ENCODE measurements around the gene SLAMF1.
A peak's percentile ranks its signal among the peaks of the same experiment; 100 is the strongest.

The SLAMF1 gene

DNA sequence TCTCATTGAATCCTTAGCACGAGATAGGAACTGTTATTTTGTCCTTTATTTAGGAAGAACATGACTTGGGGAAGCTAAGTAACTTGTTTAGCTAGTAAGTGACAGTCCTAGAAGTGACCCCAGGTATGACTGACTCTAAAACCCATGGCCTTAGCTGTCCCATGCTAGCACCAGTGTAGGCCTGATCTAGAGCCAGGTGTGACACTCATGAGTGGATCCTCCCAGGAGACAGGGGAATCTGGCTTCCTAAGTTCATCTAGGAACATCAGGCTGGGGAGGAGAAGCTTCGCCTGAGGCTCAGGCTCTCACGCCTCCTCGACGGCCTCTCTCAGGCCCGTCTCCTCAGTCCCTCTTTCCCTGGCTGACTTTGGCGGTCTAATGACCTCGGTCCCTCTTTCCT lies 33.6 kb upstream of the SLAMF1 start:
- H3K4me3 ChIP-seq (ENCODE audit: low read depth, low read length), result no peak overlapping the region
- TF ChIP-seq, protein P1, sequence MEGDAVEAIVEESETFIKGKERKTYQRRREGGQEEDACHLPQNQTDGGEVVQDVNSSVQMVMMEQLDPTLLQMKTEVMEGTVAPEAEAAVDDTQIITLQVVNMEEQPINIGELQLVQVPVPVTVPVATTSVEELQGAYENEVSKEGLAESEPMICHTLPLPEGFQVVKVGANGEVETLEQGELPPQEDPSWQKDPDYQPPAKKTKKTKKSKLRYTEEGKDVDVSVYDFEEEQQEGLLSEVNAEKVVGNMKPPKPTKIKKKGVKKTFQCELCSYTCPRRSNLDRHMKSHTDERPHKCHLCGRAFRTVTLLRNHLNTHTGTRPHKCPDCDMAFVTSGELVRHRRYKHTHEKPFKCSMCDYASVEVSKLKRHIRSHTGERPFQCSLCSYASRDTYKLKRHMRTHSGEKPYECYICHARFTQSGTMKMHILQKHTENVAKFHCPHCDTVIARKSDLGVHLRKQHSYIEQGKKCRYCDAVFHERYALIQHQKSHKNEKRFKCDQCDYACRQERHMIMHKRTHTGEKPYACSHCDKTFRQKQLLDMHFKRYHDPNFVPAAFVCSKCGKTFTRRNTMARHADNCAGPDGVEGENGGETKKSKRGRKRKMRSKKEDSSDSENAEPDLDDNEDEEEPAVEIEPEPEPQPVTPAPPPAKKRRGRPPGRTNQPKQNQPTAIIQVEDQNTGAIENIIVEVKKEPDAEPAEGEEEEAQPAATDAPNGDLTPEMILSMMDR (conservative IDR thresholded peaks at IDR 0.05; ENCODE audit: low read depth, low read length), result no peak
- DNase-seq (ENCODE audit: low read depth), result no peak

- no peak for DNase-seq (ENCODE audit: low read depth)
- TF ChIP-seq, protein P1 (conservative IDR thresholded peaks at IDR 0.05; ENCODE audit: low read depth, low read length), result no peak
- H3K4me3 ChIP-seq (ENCODE audit: low read depth, low read length), result no peak overlapping the region
Observed at GRCh38 chr1:160679893-160680292, 33.0 kb upstream of the SLAMF1 start.

DNA sequence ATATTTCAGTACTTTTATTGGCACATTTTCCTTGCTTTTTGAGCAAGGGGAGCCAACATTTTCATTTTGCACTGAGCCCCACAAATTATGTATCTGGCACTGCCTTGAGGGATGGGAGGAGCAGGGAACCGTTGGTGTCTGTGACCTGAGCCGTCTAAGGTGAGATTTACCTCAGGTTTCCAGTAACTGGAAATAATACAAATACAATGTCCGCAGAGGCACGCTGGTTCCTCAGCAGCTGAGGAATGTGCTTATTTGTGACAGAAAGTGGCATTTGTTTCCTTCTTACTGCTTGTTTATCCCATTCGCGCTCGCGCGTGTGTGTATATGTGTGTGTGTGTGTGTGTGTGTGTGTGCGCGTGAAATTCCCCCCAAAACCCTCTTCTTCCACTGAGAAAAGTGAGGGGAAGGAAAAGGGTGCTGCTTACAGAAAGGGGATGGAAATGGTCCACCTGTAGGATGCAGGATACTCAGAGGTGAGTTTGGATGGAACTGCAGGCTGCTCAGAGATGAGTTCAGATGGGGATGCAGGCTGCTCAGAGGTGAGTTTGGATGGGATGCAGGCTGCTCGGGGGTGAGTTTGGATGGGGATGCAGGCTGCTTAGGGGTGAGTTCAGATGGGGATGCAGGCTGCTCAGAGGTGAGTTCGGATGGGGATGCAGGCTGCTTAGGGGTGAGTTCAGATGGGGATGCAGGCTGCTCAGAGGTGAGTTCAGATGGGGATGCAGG lies 30.2 kb upstream of the SLAMF1 start:
- TF ChIP-seq, protein P1 (conservative IDR thresholded peaks at IDR 0.05; ENCODE audit: low read depth, low read length), result no peak

GRCh38 chr1:160675641-160676410 lies 29.0 kb upstream of the SLAMF1 start:
- DNase-seq (ENCODE audit: low read depth), result peak; percentile 84
- TF ChIP-seq, protein P1 (conservative IDR thresholded peaks at IDR 0.05; ENCODE audit: low read depth, low read length), result peak; percentile 93
- no peak overlapping the region for H3K4me3 ChIP-seq (ENCODE audit: low read depth, low read length)

More for the DNA sequence above, 30.2 kb upstream of the SLAMF1 start:
- H3K4me3 ChIP-seq (ENCODE audit: low read depth, low read length), result no peak overlapping the region
- DNase-seq (ENCODE audit: low read depth), result no peak

GRCh38 chr1:160674415-160674814 lies 27.6 kb upstream of the SLAMF1 start:
- no peak for DNase-seq (ENCODE audit: low read depth)
- TF ChIP-seq, protein P1 (conservative IDR thresholded peaks at IDR 0.05; ENCODE audit: low read depth, low read length), result no peak
- no peak overlapping the region for H3K4me3 ChIP-seq (ENCODE audit: low read depth, low read length)

DNA sequence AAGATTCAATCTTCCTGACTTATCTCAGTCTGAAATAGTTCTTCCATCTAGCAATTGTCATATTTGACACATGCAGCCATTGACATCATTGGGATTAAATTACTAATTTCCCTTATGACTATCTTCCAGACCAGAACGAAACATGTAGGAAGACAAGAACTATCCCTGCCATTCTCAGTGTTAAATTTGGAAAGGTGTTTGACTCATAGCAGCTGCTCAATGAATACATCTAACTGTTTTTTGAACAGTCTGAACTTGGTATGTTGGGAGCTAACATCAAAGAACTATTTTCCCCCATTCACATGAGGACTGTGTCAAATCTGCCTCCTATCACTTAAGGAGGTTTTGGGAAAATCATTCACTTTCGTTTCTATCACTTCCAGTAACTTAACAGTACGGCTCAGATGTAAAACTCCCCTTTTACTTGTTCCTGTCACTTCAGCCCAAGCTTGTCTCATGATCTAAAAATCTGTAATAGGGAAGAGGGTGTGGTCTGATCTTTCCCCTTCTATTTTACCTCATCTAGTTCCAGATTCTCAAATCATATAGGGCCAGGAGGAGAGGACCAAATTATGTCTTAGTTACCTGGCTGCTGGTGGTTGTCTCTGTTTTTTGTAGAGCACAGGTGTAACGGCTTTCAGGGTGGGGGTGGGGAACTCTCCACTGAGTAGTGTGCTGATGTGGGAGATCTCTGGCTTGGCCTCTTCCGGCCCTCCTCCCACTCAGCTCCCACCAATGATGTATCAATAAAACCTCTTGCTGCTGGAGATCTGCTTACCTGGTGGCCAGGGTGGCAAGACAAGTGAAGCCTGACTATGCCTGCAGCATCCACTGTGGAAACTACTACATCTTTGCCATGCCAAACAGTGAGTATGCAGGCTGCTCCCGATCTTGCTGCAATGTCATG lies 26.2 kb upstream of the SLAMF1 start:
- no peak for DNase-seq (ENCODE audit: low read depth)
- no peak overlapping the region for H3K4me3 ChIP-seq (ENCODE audit: low read depth, low read length)
- TF ChIP-seq, protein P1 (conservative IDR thresholded peaks at IDR 0.05; ENCODE audit: low read depth, low read length), result no peak

Measured in choroid plexus epithelial cell (primary cell).